ENCODE data around the gene SLC38A4.

The SLC38A4 gene

DNA sequence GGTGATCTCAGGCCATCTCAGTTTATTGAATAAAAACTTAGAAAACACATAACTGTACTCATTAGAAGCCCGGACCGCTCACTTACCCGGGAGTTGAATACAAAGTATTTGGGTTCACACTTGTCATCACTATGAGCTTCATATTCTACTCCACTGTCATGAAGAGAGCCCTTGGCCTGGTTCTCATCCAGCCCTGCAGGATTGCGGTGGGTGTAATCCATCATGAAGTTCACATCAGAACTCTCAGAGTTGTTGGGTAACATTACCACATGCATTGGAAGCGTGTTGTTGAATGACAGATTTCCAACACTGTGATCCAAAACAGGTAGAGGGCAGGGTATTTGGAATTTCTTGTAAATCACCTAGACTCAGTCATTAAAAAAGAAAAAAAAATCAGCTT, 47.4 kb downstream of the SLC38A4 start:
- Mint-ChIP-seq H3K9me3 (no peaks in the 10 kb centered on the region), H3K4me3 (no peak overlapping the region), H3K4me1 (ENCODE audit: low read depth) (no peaks in the 10 kb centered on the region), H3K27ac (no peak overlapping the region), H3K27me3 (no peaks in the 10 kb centered on the region), H3K36me3 (ENCODE audit: low read depth) (no peaks in the 10 kb centered on the region)
- intact Hi-C loops (cut with micrococcal nuclease), result no loop called here

DNA sequence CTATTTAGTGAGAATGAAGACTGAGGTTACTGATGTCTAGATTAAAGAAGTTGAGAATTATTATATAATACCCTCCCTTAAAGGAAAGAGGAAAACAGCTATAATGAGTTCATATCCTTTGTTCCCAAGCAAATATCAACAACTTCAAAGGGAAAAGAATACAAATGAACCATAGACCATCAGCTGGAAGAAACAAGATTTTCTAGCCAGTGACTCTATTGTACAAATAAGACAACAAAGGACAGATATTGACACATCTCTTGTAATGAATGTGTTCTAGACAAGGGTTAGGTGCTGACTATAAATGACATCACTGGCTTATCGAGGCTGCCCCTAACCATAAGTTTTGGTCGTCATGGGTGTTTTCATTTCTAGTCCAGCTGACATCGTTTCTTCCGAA, 48.2 kb downstream of the SLC38A4 start:
- intact Hi-C loops (cut with micrococcal nuclease), result no loop called here
- no peak overlapping the region for H3K4me3 Mint-ChIP-seq
- no peaks in the 10 kb centered on the region for H3K27me3 Mint-ChIP-seq
- H3K4me1 Mint-ChIP-seq (ENCODE audit: low read depth), result no peaks in the 10 kb centered on the region
- no peaks in the 10 kb centered on the region for H3K36me3 Mint-ChIP-seq (ENCODE audit: low read depth)
- H3K27ac Mint-ChIP-seq, result no peak overlapping the region
- no peaks in the 10 kb centered on the region for H3K9me3 Mint-ChIP-seq

DNA sequence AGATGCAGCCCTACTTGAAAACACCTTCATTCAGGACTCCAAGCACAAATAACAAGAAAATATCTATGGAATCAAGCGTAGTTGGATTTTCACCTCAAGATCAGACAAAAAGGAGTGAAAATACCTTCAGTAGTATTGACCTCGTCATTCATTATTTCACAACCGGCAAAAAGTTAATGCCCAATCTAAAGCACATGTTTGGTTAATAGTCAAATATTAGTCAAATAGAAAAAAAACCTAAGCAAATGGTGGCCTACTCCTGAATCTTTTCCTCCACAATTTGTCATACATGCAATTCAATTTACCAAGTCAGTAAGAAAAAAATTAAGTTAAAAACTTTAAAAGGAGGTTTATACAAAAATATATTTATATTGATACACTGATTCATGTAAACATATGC, 50.0 kb downstream of the SLC38A4 start:
- intact Hi-C loops (cut with micrococcal nuclease), result no loop called here
- Mint-ChIP-seq H3K27ac (no peak overlapping the region), H3K27me3 (no peaks in the 10 kb centered on the region)

DNA sequence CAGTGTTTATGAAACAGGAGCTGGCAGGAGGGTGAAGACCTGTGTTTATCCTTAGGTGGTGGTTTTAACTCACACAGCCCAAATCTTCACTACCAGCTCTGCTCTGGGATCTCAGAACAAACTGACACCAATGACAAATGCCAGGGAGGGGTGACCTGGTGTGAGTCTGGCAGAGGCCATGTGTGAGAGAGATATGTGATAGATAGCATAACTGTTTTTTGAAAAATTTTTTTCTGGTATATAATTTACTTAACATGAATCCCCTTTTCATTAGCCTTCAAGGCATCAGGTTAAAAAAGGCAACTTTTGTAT, 51.5 kb downstream of the SLC38A4 start:
- peaks cover 5% of the 10 kb centered on the region for H3K4me1 Mint-ChIP-seq (ENCODE audit: low read depth)
- no peaks in the 10 kb centered on the region for H3K36me3 Mint-ChIP-seq (ENCODE audit: low read depth)
- intact Hi-C loops (cut with micrococcal nuclease), result no loop called here
- no peak overlapping the region for H3K27ac Mint-ChIP-seq
- H3K4me3 Mint-ChIP-seq, result no peak overlapping the region
- no peaks in the 10 kb centered on the region for H3K27me3 Mint-ChIP-seq
- no peaks in the 10 kb centered on the region for H3K9me3 Mint-ChIP-seq

More for the DNA sequence above, 50.0 kb downstream of the SLC38A4 start:
- no peaks in the 10 kb centered on the region for H3K9me3 Mint-ChIP-seq
- no peak overlapping the region for H3K4me3 Mint-ChIP-seq
- no peaks in the 10 kb centered on the region for H3K36me3 Mint-ChIP-seq (ENCODE audit: low read depth)
- peaks cover 5% of the 10 kb centered on the region for H3K4me1 Mint-ChIP-seq (ENCODE audit: low read depth)

DNA sequence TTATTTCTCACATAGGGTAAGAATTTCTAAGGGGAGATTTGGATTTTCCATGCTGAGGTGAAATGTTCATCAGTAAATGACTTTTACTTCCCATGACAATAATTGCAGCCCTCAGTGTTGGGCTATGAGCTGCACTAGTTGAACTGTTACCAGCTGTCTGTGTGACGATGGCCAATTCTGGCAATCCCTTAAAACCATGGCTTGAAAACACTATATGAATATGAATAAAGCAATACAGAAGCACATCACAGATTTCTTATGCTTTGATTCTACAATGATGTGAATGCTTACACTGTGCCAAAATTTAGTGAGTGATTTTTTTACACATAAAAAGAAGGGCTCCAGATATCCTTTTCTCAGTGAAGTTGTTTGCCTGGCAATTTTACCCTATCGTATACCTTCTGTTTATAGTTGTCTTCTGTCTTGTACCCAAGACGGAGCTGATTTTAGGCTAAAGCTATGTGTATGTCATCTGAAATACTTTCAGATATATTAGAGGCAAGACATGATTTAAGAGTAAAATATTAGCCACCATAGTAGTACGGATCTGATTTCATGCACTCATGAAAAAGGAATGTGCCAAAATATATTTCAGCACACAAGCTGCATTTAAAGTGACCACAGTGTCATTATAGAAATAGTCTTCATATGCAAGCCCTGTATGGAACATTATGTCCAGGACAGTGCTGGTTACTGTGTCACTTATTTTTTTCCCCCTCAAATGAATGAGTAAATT, 52.0 kb downstream of the SLC38A4 start:
- H3K36me3 Mint-ChIP-seq (ENCODE audit: low read depth), result no peaks in the 10 kb centered on the region
- no peak overlapping the region for H3K27ac Mint-ChIP-seq
- H3K9me3 Mint-ChIP-seq, result no peaks in the 10 kb centered on the region
- intact Hi-C loops (cut with micrococcal nuclease), result no loop called here
- peaks cover 5% of the 10 kb centered on the region for H3K4me1 Mint-ChIP-seq (ENCODE audit: low read depth)
- no peak overlapping the region for H3K4me3 Mint-ChIP-seq
- H3K27me3 Mint-ChIP-seq, result no peaks in the 10 kb centered on the region

DNA sequence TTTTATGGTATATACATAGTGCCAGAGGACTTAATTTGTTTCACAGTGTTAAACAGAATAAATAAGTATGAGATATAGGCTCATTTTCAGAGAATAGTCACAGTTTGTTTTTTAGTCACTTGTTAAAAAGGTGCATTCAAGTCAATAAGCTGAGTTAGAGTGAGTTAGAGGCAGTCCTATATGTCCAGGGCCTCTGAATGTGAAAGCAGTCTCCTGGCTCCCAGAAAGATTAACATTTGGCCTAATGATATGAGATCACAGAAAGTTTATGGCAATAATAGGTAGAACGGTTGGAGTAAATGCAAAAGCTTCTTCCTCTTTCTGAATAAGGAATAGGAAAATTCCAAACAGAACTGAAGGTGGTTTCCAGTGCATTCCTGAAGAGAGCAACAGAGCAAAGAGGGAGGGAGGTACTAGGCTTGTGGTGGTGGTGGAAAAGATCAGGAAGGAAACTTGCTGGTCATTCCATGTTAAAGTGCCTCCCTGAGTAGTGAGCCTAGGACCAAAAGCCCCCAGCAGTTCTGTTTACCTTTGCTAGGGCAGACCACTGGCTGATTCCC, 54.4 kb downstream of the SLC38A4 start:
- H3K4me3 Mint-ChIP-seq, result no peak overlapping the region
- no peak overlapping the region for H3K27ac Mint-ChIP-seq
- no peaks in the 10 kb centered on the region for H3K9me3 Mint-ChIP-seq
- H3K4me1 Mint-ChIP-seq (ENCODE audit: low read depth), result peaks cover 5% of the 10 kb centered on the region
- H3K36me3 Mint-ChIP-seq (ENCODE audit: low read depth), result no peaks in the 10 kb centered on the region
- no peaks in the 10 kb centered on the region for H3K27me3 Mint-ChIP-seq
- intact Hi-C loops (cut with micrococcal nuclease), result no loop called here

DNA sequence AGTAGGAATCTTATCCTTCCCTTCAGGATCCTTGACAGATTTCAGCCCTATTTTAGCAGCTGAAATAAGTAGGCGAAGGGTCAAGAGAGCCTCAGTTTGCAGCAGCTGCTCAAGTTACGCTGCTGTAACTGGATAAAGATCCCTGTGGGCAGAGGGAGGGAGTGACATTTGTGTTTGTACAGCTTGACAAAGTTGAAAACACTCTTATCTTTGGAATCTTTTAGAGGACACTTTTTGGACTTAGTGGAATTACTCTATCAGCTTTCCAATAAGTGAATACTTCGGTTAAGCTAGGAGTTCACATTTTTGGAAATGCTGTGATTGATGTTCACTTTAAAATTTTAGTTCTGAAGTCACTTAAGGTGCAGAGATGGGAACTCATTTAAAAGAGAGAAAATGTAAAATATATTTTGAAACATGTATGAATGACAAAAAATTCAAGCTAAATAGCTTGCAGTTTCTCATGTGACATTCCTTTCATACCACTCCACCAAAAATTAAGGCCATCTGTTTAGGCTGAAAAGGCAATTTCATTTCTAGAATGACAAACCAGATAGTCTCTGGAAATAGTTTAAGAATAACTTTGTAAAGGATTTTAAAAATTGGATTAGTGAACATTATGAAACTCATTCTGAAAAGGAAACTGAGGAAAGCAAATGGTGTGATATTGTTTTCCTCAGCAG, 55.2 kb downstream of the SLC38A4 start:
- Mint-ChIP-seq H3K36me3 (ENCODE audit: low read depth) (no peaks in the 10 kb centered on the region), H3K27me3 (no peaks in the 10 kb centered on the region), H3K9me3 (no peaks in the 10 kb centered on the region), H3K4me1 (ENCODE audit: low read depth) (peaks cover 5% of the 10 kb centered on the region), H3K27ac (no peak overlapping the region), H3K4me3 (no peak overlapping the region)
- intact Hi-C loops (cut with micrococcal nuclease), result no loop called here

DNA sequence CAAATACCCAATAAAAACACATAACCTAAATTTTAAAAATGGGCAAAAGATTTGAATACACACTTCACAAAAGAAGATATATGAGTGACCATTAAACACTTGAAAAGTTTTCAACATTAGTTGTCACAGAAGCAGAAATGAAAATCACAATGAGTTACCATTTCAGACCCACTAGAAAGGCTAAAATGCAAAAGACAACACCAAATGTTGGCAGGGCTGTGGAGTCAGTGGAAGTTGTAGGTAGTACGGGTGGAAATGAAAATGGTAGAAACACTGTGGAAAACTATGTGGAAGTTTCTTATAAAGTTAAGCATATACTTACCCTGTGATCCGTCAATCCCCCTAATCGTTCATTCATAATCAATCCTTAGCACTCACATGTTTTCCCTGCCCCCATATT, 61.8 kb downstream of the SLC38A4 start:
- intact Hi-C loops (cut with micrococcal nuclease), result no loop called here
- H3K27me3 Mint-ChIP-seq, result no peaks in the 10 kb centered on the region
- H3K4me3 Mint-ChIP-seq, result no peak overlapping the region
- H3K27ac Mint-ChIP-seq, result no peak overlapping the region
- H3K9me3 Mint-ChIP-seq, result peaks cover 12% of the 10 kb centered on the region
- no peaks in the 10 kb centered on the region for H3K36me3 Mint-ChIP-seq (ENCODE audit: low read depth)
- H3K4me1 Mint-ChIP-seq (ENCODE audit: low read depth), result no peaks in the 10 kb centered on the region

DNA sequence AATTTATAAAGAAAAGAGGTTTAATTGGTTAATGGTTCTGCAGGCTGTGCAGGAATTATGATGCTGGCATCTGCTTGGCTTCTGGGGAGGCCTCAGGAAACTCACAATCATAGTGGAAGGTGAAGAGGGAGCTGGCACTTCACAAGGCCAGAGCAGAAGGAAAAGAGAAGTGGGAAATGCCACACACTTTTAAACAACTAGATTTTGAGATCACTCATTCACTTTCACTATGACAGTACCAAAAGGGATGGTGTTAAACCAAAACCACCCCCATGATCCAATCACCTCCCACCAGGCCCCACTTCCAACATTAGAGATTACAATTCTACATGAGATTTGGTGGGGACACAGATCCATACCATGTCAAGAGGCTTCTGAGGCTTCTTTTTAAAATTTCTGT, 62.6 kb downstream of the SLC38A4 start:
- H3K4me1 Mint-ChIP-seq (ENCODE audit: low read depth), result no peaks in the 10 kb centered on the region
- H3K36me3 Mint-ChIP-seq (ENCODE audit: low read depth), result no peaks in the 10 kb centered on the region

DNA sequence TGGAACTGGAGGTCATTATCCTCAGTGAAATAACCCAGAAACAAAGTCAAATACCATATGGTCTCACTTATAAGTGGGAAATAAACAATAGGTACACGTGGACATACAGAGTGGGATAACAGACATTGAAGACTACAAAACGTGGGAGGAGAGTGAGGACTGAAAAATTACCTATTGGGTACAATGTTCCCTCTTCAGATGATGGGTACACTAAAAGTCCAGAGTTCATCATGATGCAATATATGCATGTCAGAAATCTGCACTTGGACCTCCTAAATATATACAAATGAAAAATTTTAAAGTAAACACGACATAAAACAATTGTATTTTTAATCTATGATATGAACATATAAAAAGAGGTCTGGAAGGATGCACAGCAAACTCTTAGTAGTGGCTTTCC, 71.2 kb downstream of the SLC38A4 start:
- Mint-ChIP-seq H3K27ac (no peak overlapping the region), H3K36me3 (ENCODE audit: low read depth) (no peaks in the 10 kb centered on the region), H3K27me3 (no peaks in the 10 kb centered on the region), H3K4me1 (ENCODE audit: low read depth) (peaks cover 19% of the 10 kb centered on the region), H3K9me3 (peaks cover 51% of the 10 kb centered on the region), H3K4me3 (no peak overlapping the region)
- intact Hi-C loops (cut with micrococcal nuclease), result no loop called here

More for the DNA sequence above, 62.6 kb downstream of the SLC38A4 start:
- Mint-ChIP-seq H3K9me3 (peaks cover 20% of the 10 kb centered on the region), H3K4me3 (no peak overlapping the region), H3K27ac (no peak overlapping the region), H3K27me3 (no peaks in the 10 kb centered on the region)
- intact Hi-C loops (cut with micrococcal nuclease), result no loop called here

DNA sequence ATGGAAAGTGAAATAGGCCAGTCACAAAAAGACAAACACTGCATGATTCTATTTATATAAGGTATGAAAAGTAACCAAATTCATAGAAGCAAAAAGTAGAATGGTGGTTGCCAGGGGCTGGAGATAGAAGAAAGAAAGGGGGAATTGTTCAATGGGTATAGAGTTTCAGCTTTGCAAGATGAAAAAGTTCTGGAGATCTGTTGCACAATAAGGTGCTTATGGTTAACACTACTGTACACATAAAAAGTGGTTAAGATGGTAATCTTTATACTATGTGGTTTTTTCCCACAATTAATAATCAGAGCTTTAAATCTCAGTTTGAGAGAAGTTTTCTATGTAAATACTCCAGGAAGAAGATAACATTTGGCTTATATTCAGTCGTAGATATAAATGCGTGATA, 73.4 kb downstream of the SLC38A4 start:
- Mint-ChIP-seq H3K36me3 (ENCODE audit: low read depth) (no peaks in the 10 kb centered on the region), H3K4me1 (ENCODE audit: low read depth) (peaks cover 19% of the 10 kb centered on the region), H3K4me3 (no peak overlapping the region), H3K27ac (no peak overlapping the region), H3K27me3 (no peaks in the 10 kb centered on the region), H3K9me3 (peaks cover 41% of the 10 kb centered on the region)
- intact Hi-C loops (cut with micrococcal nuclease), result no loop called here

DNA sequence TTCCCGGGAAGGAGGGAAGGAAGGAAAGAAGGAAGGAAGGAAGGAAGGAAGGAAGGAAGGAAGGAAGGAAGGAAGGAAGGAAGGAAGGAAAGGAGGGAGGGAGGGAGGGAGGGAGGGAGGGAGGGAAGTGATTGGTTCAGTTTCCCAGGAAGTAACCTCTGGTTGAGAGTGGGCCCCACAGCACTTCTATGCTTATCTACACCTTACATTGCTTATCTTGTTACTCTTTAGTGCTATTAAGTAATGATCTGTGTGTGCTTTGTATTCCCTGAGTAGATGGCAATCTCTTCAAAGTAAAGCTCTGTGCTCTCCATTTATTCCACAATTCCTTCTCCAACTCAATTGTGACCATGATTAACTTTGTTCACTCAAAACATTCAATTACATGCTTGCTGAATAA, 74.6 kb downstream of the SLC38A4 start:
- Mint-ChIP-seq H3K36me3 (ENCODE audit: low read depth) (no peaks in the 10 kb centered on the region), H3K27me3 (no peaks in the 10 kb centered on the region), H3K4me3 (no peak overlapping the region), H3K4me1 (ENCODE audit: low read depth) (peaks cover 19% of the 10 kb centered on the region), H3K27ac (no peak overlapping the region), H3K9me3 (peaks cover 34% of the 10 kb centered on the region)
- intact Hi-C loops (cut with micrococcal nuclease), result no loop called here

DNA sequence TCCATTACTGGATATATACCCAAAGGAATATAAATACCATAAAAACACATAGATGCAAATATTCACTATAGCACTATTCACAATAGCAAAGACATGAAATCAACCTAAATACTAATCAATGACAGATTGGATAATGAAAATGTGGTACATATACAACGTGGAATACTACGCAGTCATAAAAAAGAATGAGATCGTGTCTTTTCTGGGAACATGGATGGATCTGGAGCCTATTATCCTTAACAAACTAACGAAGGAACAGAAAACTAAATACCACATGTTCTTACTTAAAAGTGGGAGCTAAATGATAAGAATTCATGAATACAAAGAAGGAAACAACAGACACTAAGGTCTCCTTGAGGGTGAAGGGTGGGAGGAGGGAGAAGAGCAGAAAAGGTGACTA, 76.5 kb downstream of the SLC38A4 start:
- H3K9me3 Mint-ChIP-seq, result peaks cover 47% of the 10 kb centered on the region
- H3K27me3 Mint-ChIP-seq, result no peaks in the 10 kb centered on the region
- H3K4me3 Mint-ChIP-seq, result no peak overlapping the region
- H3K27ac Mint-ChIP-seq, result no peak overlapping the region
- intact Hi-C loops (cut with micrococcal nuclease), result no loop called here
- H3K4me1 Mint-ChIP-seq (ENCODE audit: low read depth), result peaks cover 19% of the 10 kb centered on the region
- H3K36me3 Mint-ChIP-seq (ENCODE audit: low read depth), result no peaks in the 10 kb centered on the region

DNA sequence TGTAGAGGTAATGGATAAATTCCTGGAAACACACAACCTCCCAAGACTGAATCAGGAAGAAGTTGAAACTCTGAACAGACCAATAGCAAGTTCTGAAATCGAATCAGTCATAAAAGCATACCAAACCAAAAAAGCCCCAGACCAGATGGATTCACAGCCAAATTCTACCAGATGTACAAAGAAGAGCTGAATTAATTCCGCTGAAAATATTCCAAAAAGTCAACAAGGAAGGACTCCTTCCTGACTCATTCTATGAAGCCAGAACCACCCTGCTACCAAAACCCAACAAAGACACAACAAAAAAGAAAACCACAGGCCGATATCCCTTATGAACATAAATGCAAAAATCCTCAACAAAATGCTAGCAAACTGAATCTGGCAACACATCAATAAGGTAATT, 81.5 kb downstream of the SLC38A4 start:
- no peak overlapping the region for H3K27ac Mint-ChIP-seq
- H3K4me3 Mint-ChIP-seq, result no peak overlapping the region
- H3K27me3 Mint-ChIP-seq, result no peaks in the 10 kb centered on the region
- H3K9me3 Mint-ChIP-seq, result peaks cover 45% of the 10 kb centered on the region
- intact Hi-C loops (cut with micrococcal nuclease), result no loop called here
- no peaks in the 10 kb centered on the region for H3K4me1 Mint-ChIP-seq (ENCODE audit: low read depth)
- H3K36me3 Mint-ChIP-seq (ENCODE audit: low read depth), result no peaks in the 10 kb centered on the region

DNA sequence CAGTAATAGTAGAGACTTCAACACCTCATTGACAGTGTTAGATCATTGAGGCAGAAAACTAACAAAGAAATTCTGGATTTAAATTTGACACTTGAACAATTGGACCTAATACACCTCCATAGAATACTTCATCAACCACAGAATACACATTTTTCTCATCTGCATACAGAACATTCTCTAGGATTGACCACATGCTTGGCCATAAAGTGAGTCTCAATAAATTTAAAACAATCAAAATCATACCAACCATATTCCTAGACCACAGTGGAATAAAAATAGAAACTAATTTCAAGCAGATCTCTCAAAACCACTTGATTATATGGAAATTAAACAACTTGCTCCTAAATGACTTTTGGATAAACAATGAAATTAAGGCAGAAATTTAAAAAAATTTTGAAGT, 82.3 kb downstream of the SLC38A4 start:
- intact Hi-C loops (cut with micrococcal nuclease), result no loop called here
- Mint-ChIP-seq H3K4me3 (no peak overlapping the region), H3K27ac (no peak overlapping the region), H3K4me1 (ENCODE audit: low read depth) (no peaks in the 10 kb centered on the region), H3K9me3 (peaks cover 45% of the 10 kb centered on the region), H3K36me3 (ENCODE audit: low read depth) (no peaks in the 10 kb centered on the region), H3K27me3 (no peaks in the 10 kb centered on the region)

Measured in dendritic cell treated with granulocyte-macrophage colony-stimulating factor and Interleukin-4, amounts not matched to agents 40 ng/mL and 50 ng/mL, for 4 days (primary cell).